ENCODE measurements around the gene LMBR1L. TPM values are rescaled to one million over a fixed set of nuclear protein-coding genes. Genes with fewer than 3 reads are reported as not detected.

The LMBR1L gene
- total RNA-seq, 2 donors from 2014 or later: 14.6 to 19.2 TPM

DNA sequence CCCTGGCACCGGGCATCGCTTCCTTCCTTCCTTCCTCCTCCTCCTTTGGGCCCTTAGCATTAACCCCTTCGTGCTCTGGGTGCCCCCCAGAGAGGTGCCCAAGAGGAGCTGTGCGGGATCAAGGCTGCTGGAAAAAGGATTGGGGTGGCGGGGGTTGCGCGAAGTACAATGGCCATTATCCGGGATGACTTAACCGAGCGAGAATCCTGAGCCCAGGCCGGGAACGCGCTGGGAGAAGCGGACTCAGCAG is 18.9 kb downstream of the LMBR1L start:
- Histone ChIP-seq H3K27me3 (no peaks in the 10 kb centered on the region), H3K27ac (no peak overlapping the region), H3K9me3 (no peaks in the 10 kb centered on the region), H3K4me1 (peaks cover 0 to 59% of the 10 kb centered on the region in 2 donors), H3K36me3 (peaks cover 2% of the 10 kb centered on the region), H3K4me3 (peak overlapping the region; percentile 23 to 36)
- DNase-seq (ENCODE audit: low spot score): no peak
- TF ChIP-seq, protein P1, sequence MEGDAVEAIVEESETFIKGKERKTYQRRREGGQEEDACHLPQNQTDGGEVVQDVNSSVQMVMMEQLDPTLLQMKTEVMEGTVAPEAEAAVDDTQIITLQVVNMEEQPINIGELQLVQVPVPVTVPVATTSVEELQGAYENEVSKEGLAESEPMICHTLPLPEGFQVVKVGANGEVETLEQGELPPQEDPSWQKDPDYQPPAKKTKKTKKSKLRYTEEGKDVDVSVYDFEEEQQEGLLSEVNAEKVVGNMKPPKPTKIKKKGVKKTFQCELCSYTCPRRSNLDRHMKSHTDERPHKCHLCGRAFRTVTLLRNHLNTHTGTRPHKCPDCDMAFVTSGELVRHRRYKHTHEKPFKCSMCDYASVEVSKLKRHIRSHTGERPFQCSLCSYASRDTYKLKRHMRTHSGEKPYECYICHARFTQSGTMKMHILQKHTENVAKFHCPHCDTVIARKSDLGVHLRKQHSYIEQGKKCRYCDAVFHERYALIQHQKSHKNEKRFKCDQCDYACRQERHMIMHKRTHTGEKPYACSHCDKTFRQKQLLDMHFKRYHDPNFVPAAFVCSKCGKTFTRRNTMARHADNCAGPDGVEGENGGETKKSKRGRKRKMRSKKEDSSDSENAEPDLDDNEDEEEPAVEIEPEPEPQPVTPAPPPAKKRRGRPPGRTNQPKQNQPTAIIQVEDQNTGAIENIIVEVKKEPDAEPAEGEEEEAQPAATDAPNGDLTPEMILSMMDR (IDR thresholded peaks at IDR 0.05): no peak

DNA sequence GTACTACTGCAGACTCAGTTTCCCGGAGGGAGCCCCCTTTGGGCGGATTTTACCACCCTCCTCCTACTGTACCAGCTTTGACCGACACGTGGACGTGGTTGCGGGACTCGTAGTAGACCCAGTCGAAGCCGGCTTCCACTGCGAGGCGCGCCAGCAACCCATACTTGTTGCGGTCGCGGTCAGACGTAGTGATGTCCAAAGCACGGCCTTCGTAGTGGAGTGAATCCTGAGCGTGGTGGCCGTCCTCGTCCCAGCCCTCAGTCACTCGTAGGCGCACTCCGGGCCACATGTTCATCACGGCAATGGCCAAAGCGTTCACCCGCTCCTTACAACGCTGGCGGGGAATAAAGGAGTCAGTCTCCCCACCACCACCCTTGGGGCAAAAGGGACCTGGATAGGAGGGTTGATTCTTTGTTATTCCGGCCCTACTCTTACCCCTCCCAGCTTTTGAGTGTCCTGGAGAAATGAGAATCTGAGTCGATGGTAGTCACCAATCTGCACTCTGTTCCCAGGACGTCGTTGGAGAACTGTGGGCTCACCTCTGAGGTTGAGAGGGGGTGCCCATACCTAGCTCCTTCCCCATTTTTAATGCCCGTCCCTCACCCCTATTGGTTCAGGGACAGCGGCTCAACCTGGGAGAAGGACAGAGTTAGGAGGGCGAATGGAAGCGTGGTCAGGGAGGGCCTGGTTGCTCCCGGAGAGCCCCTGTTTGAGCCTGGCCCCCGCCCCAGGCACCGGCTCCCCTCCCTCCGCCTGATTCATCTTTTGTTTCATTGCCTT is 19.4 kb downstream of the LMBR1L start:
- TF ChIP-seq, protein P1 (IDR thresholded peaks at IDR 0.05): no peak

DNA sequence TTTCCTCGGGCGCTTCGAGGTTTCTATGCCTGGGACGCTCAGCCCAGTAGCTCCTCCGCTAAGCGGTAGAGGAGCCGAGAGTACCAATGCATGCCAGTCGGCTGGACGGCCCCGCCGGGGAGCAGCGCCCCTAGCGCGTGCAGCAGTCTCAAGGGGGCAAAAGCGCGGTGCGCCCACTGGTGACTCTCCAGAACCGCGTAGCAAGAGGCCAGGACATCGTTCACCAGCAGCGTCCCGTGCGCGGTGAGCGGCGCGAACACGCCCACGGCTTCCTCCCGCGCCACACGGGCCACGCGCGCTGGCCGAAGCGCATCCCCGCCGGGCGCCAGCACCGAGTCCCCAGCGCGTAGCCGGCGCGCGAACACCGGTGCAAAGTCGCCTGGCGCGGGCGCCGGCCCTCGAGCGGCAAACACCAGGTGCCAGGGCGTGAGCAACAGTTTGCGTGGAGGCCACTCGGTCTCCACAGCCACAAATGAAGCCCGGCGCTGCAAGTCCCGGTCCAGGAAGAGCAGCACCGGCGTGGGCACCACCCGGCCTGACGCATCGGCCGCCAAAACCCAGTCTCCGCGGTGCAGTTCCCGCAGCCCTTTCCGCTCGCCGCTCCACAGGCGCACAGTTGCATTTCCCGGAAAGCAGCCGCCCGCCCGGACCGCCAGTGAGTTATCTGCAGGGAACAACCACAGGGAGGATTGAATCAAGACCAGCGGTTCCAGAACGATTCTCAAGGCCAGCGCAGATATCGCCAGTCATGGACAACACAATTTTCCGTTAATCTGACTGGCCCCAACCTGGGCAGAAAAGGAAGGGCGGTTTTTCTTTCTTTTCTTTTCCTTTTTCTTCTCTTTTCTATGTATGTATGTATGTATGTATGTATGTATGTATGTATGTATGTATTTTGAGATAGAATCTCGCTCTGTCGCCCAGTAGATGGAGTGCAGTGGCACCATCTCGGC is 20.6 kb downstream of the LMBR1L start:
- TF ChIP-seq, protein P1 (IDR thresholded peaks at IDR 0.05): peak in 1 of 2 donors; percentile 32
- no peaks in the 10 kb centered on the region for H3K27me3 ChIP-seq
- no peak for DNase-seq (ENCODE audit: low spot score)
- H3K4me1 ChIP-seq: peaks cover 0 to 59% of the 10 kb centered on the region in 2 donors
- peak overlapping the region; percentile 11 to 50 for H3K4me3 ChIP-seq
- H3K9me3 ChIP-seq: no peaks in the 10 kb centered on the region
- no peak overlapping the region for H3K27ac ChIP-seq
- no peaks in the 10 kb centered on the region for H3K36me3 ChIP-seq

More for the DNA sequence above, 19.4 kb downstream of the LMBR1L start:
- Histone ChIP-seq H3K27me3 (no peaks in the 10 kb centered on the region), H3K27ac (no peak overlapping the region), H3K4me3 (peak overlapping the region in 1 of 2 donors; percentile 36), H3K9me3 (no peaks in the 10 kb centered on the region), H3K4me1 (peaks cover 0 to 59% of the 10 kb centered on the region in 2 donors), H3K36me3 (no peaks in the 10 kb centered on the region)
- DNase-seq (ENCODE audit: low spot score): no peak

DNA sequence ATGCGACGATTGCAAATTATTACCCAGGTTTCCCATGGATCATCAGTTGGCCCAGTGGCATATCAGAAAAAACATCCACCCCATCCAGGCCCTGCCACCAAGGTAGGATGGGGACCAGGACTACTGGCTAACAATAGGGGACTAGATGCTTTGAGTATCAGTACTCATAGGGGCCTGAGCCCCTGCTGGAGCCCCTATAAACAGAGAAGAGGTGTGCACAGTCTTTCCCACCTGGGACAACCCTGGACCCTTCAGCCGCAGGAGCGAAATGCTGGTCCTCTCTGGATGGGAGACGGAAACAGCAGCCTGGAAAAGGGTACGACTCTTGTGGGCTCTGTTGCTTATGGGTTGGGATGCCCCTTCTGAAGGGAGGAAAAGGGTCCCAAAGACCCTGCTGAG is 21.7 kb downstream of the LMBR1L start:
- Histone ChIP-seq H3K4me1 (peaks cover 0 to 49% of the 10 kb centered on the region in 2 donors), H3K27me3 (no peaks in the 10 kb centered on the region), H3K4me3 (no peak overlapping the region), H3K36me3 (no peaks in the 10 kb centered on the region), H3K27ac (no peak overlapping the region), H3K9me3 (no peaks in the 10 kb centered on the region)
- no peak for DNase-seq (ENCODE audit: low spot score)
- TF ChIP-seq, protein P1 (IDR thresholded peaks at IDR 0.05): no peak

DNA sequence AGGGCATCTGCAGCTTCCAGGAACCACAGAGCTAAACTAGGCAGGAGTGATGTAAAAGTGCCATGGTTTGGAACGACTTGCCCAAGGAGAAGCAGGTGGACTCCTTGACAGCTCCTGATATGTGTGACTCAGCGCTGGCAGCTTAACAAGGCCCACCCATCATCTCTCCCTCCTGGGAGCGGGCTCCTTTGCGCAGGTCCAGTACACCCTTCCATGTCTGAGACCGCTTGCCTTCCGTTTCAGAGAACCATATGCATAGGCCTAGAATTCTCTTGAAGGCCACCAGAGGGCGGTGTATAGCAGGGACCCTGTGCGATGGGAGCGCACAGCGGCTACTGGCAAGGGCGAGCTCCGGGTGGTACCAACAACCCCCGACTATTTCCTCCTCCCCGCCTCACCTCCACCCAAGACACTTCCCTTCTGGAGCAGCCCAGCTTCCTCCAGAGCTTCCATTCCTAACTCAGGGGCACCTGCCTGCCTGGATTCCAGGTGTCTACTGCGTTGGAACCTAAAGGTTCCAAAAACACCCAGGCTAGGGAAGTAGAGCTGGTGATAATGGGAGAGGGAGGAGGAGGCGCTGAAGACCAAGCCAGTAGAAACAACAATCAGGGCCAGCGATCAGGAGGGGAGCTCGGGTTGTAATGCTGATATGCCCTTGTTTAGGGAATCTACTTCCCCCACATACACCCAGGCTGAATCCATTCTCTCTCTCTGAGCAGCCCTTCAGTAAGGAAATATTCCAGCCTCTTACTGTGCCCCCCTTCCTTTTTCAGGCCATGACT is 22.3 kb downstream of the LMBR1L start:
- Histone ChIP-seq H3K9me3 (no peaks in the 10 kb centered on the region), H3K4me1 (peaks cover 0 to 43% of the 10 kb centered on the region in 2 donors), H3K27me3 (no peaks in the 10 kb centered on the region), H3K4me3 (no peak overlapping the region), H3K36me3 (no peaks in the 10 kb centered on the region), H3K27ac (no peak overlapping the region)
- DNase-seq (ENCODE audit: low spot score): peak; percentile 72
- TF ChIP-seq, protein P1 (IDR thresholded peaks at IDR 0.05): peak; percentile 76 to 95

All from right atrium auricular region (tissue), 2 donors.